Mesenteric fat pad (tissue), 1 donor: ENCODE results near the gene CFAP126. TPM values are rescaled to one million over a fixed set of nuclear protein-coding genes. Genes with fewer than 3 reads are reported as not detected.
"Not testable (repeated sequence)": the region's sequence is repeated elsewhere in the genome, so short reads cannot be mapped to it uniquely, and the experiment has no call there.

Source experiments
- DNase-seq: peaks from one replicate; pipeline ENCODE4 v3.0.0-alpha.2; 2020; ENCODE audit warnings: low spot score
- long read RNA-seq: library from polyadenylated mRNA; unstranded; transcript quantifications from one replicate; pipeline ENCODE4 v2.0.0, GENCODE V29; 2020
- total RNA-seq: library from RNA; stranded (reverse); fragmentation: NEBNext Ultra II Directional; extraction: Animal tissue kit (Norgen Biotek cat#: 25700); gene quantifications from one replicate; pipeline ENCODE4 v1.2.1, GENCODE V29; 2021
- donor health status: DM: yes; HTN: yes; CAD: no.

The CFAP126 gene, protein sequence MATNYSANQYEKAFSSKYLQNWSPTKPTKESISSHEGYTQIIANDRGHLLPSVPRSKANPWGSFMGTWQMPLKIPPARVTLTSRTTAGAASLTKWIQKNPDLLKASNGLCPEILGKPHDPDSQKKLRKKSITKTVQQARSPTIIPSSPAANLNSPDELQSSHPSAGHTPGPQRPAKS
- total RNA-seq: not detected
- long read RNA-seq: 0 reads

- no peak for DNase-seq
Observed at GRCh38 chr1:161367684-161368400, at the start of gene CFAP126. CFAP126 (minus strand) TSS chr1:161367876; CDS start chr1:161367868, 8 bp downstream.

- DNase-seq: not testable (repeated sequence)
Observed at GRCh38 chr1:161413050-161413449, 45.4 kb upstream of the CFAP126 start.

- not testable (repeated sequence) for DNase-seq
Observed at GRCh38 chr1:161410636-161410970, 42.9 kb upstream of the CFAP126 start.

GRCh38 chr1:161409848-161410635 is 42.4 kb upstream of the CFAP126 start:
- not testable (repeated sequence) for DNase-seq

DNA sequence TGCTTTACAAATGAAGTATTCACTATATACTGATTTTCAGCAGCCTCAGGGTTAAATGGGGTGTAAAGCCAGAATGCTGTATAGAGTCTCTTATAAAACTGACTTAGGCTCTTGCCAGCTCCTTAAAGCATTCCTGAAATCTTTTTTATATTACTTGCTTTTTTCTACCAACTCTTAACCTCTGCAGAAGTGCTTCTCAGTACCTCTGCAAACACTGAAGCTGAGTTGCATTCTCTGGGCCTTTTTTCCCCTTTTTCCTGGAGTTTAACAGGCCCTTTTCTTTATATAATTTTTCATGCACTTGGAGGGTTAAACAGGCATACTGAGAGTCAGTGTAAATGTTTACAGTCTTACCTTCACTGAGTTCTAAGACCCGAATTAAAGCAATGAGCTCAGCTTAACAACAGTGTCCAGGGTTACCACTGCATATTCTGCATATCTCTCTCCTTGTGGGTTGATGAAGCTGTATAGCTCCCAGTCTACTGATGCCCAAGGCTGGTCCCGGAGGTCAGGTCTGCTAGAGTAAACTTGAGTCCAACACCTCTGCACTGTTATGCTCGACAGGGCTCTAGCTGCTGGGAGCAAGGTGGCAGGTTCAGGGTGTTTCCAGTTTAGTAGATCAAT is 40.9 kb upstream of the CFAP126 start:
- no peak for DNase-seq

DNA sequence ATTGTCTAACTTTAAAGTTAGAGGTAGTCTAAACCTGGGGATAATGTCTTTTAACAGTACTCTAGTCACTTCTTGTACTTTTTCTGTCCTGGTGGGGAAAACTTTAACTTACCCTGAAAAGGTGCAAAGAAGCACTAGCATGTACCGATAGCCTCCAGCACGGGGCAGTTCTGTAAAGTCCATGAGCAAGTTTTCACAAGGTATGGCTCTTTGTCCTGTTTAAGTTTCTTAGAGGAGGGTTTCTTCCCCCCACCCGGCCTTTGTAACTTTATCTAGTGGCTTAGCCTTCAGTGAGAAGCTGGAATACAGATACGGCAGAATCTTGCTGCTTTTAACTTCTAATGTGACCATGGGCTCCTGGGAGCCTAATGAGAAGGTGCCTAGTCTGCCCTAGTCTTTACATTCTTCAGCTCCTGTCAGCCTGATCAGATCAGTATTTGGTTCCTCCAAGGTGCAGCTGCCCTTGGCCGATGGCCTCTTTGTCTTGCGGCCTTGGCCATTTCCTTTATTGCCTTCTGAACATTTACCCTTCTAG is 39.8 kb upstream of the CFAP126 start:
- DNase-seq: no peak

GRCh38 chr1:161406551-161406950 is 38.9 kb upstream of the CFAP126 start:
- DNase-seq: not testable (repeated sequence)

DNA sequence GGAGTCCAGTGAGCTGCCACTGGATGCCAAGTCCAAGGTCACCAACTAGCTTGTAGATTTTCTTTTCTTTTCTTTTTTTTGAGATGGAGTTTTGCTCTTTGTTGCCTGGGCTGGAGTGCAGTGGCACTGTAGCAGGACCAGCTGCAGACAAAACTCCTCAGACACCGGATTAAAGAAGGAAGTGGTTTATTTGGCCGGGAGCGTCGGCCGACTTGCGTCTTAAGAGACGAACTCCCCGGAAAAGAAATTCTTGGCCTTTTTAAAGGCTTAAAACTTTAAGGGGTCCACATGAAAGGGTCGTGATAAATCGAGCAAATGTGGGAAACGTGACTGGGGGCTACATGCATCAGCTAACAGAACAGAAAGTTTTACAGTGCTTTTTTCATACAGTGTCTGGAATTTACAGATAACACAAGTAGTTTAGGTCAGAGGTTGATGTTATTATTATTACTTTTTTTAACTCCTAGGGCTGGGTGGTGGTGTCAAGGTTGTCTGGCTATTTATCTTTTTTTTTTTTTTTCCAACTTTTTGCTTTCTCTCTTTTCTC is 36.4 kb upstream of the CFAP126 start:
- DNase-seq: no peak

- DNase-seq: no peak
Observed at GRCh38 chr1:161402446-161402845, 34.8 kb upstream of the CFAP126 start.

DNA sequence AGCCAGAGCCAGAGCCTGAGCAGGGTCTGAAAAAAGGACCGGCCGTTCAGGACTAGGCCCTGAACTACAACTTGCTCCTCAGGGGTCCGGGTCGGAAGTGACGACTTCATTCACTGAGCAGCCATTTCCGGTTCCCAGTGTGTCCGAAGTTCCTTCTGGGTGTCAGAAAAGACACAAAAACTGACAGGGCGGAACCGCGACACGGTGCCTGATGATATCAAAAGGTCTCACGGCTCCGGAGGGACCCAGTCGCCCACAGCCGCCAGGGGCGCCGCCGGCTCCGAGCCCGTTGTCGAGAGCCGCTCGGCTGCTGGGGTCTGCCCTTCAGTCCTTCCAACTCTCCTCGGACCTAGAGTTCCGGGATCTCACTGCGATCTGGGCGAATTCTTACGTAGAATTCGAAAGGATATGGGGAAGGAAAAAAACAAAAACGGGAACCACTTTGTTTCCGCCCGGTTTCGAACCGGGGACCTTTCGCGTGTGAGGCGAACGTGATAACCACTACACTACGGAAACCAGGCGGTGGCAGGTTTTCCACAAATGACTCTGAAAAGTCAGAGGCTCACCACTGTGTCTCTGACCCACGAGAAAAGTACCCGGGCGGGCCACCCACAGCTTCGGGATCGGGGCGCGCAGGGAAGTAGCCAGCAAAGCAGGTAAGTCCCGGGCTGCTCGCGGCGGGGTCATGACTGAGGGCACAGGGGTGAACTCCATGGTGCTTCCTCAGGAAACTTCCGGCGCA is 31.8 kb upstream of the CFAP126 start:
- DNase-seq: peak; percentile 96

GRCh38 chr1:161398900-161399256 is 31.2 kb upstream of the CFAP126 start:
- no peak for DNase-seq

GRCh38 chr1:161397038-161397437 is 29.4 kb upstream of the CFAP126 start:
- DNase-seq: not testable (repeated sequence)

GRCh38 chr1:161393151-161393550 is 25.5 kb upstream of the CFAP126 start:
- no peak for DNase-seq

- DNase-seq: no peak
Observed at GRCh38 chr1:161391611-161392010, 23.9 kb upstream of the CFAP126 start.

- DNase-seq: not testable (repeated sequence)
Observed at GRCh38 chr1:161391136-161391535, 23.5 kb upstream of the CFAP126 start.

DNA sequence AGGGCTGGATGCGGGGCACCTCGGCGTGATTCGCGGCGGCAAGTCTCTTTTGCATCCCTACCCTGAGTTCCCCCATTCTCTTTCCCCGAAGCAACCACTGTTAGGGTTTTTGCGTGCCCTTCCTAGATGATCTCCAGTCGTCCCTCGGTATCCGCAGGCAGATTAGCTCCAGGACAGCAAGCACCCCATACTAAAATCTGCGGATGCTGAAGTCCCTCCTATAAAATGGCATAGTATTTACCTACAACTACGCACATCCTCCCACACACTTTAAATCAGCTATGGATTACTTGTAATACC is 22.8 kb upstream of the CFAP126 start:
- no peak for DNase-seq

DNA sequence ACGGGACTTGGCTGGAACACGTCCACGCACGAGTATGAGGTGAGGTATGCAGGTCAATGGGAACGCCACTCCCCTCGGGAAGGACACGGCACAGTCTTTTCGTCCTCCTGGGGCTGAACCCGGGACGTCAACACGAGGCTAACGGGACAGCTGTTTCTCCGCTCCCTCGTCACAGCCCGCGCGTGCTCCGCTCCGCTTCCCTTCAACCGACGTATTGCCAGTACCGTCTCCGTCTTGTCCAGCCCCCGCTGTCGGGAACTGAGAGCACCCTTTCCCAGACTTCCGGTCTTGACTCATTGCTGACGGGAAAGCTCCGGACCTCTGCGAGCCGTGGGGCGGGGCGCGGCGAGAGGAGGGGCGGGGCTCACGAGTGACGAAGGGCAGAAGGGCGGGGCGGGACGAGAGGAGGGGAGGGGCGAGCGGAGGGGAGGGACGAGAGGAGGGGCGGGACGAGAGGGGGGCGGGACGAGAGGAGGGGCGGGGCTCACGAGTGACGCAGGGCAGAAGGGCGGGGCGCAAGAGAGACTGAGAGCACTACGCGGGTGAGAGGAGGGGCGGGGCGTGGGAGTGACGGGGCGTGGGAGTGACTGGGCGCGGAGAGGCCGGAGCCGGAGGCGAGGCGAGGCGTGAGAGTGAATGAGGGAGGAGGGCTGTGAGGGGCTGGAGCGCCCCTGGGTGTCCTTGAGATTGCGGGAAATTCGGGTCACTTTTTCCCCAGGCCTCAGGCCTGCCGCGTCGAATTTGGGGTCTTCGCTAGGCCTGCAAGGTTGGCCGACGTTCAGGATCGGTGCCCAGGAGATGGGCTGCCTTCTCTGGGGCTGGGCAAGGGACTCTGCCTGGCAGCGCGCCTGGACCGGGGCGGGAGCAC is 22.2 kb upstream of the CFAP126 start:
- DNase-seq: peak; percentile 99

- DNase-seq: not testable (repeated sequence)
Observed at GRCh38 chr1:161389158-161389557, 21.5 kb upstream of the CFAP126 start.

- DNase-seq: no peak
Observed at GRCh38 chr1:161388639-161389038, 21.0 kb upstream of the CFAP126 start.
